ENCODE results near the gene ATG7.

Gene ATG7

DNA sequence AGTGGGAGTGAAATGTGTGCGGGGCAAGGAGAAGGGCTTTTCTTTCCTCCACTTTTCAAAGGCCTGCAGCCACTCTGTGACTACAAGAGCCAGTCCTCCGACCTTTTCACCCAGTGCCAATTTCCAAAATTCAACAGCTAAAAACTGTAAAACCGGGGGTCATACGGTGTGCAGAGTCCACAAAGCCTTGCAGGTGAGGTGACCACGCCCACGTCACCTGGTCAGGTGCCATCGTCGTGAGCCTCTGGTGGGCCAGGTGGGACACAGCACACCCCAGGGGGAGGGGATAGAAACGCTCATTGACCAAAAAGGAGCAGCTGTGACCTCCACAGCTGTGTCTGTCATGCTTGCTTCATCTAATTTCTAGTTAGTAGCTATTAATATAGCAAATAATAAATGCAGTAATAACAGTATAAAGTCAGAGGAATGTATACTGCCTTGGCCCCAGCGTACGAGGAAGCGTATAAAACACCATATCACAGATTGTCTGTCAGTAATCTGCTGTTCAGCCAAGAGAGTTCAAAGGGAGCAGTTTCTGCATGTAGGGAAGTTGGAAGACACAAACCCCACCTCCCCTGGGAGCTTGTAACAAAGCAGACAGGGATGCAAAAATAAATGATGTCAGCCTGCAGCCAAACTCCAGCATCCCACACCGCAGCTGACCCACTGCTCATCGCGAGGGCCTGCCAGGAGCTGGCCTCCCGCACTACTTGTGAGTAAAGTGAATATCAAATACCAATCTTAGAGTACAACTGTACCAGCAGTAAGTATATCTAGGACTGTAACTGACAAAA is 284.9 kb downstream of the ATG7 start:
- Histone ChIP-seq H3K4me3 (ENCODE audit: low read depth, low read length) (no peak overlapping the region), H3K4me1 (ENCODE audit: control insufficient read depth, insufficient read depth, low read length) (peaks cover 5% of the 10 kb centered on the region; the same call in 1 of the 2 replicates), H3K9me3 (ENCODE audit: control insufficient read depth, insufficient read depth, low read depth, low read length) (no peaks in the 10 kb centered on the region), H3K36me3 (ENCODE audit: control insufficient read depth in 2 of 2, insufficient read depth in 1 of 2, low read length in 2 of 2) (peaks cover 0 to 37% of the 10 kb centered on the region in 2 experiments; a peak in 1 of 3 replicates), H3K27ac (ENCODE audit: extremely low read depth, low read depth, low read length) (no peak overlapping the region; the same call in 1 of the 2 replicates)
- POLR2A ChIA-PET = no interaction called here
- CTCF ChIA-PET = interaction anchor here (0.6 to 1.2 kb wide), 6 partner anchors 18 to 576 kb away, joined by 3 to 6 read pairs (median 4); no protein-coding TSS in a partner anchor
- TF ChIP-seq, protein P1, sequence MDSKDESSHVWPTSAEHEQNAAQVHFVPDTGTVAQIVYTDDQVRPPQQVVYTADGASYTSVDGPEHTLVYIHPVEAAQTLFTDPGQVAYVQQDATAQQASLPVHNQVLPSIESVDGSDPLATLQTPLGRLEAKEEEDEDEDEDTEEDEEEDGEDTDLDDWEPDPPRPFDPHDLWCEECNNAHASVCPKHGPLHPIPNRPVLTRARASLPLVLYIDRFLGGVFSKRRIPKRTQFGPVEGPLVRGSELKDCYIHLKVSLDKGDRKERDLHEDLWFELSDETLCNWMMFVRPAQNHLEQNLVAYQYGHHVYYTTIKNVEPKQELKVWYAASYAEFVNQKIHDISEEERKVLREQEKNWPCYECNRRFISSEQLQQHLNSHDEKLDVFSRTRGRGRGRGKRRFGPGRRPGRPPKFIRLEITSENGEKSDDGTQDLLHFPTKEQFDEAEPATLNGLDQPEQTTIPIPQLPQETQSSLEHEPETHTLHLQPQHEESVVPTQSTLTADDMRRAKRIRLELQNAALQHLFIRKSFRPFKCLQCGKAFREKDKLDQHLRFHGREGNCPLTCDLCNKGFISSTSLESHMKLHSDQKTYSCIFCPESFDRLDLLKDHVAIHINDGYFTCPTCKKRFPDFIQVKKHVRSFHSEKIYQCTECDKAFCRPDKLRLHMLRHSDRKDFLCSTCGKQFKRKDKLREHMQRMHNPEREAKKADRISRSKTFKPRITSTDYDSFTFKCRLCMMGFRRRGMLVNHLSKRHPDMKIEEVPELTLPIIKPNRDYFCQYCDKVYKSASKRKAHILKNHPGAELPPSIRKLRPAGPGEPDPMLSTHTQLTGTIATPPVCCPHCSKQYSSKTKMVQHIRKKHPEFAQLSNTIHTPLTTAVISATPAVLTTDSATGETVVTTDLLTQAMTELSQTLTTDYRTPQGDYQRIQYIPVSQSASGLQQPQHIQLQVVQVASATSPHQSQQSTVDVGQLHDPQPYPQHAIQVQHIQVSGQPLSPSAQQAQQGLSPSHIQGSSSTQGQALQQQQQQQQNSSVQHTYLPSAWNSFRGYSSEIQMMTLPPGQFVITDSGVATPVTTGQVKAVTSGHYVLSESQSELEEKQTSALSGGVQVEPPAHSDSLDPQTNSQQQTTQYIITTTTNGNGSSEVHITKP (tag by site-specific recombination; IDR thresholded peaks at IDR 0.05) = peak; percentile 39; the same call in 1 of the 2 replicates
- no peak for TF ChIP-seq SP7 (tag by site-specific recombination; IDR thresholded peaks at IDR 0.05)
- TF ChIP-seq, protein P2, sequence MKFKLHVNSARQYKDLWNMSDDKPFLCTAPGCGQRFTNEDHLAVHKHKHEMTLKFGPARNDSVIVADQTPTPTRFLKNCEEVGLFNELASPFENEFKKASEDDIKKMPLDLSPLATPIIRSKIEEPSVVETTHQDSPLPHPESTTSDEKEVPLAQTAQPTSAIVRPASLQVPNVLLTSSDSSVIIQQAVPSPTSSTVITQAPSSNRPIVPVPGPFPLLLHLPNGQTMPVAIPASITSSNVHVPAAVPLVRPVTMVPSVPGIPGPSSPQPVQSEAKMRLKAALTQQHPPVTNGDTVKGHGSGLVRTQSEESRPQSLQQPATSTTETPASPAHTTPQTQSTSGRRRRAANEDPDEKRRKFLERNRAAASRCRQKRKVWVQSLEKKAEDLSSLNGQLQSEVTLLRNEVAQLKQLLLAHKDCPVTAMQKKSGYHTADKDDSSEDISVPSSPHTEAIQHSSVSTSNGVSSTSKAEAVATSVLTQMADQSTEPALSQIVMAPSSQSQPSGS (tag by site-specific recombination; IDR thresholded peaks at IDR 0.05; ENCODE audit: low read depth) = peak; percentile 39; the same call in 1 of the 2 replicates
- TF ChIP-seq ZNF366 (tag by site-specific recombination; conservative IDR thresholded peaks at IDR 0.05) = peak; percentile 36
- TF ChIP-seq ZBTB48 (tag by site-specific recombination; IDR thresholded peaks at IDR 0.05) = 0 out of 2 replicates have a peak, but pooled peaks have one; percentile 18
- peak; percentile 76 for TF ChIP-seq ZEB2 (tag by site-specific recombination; IDR thresholded peaks at IDR 0.05)
- TF ChIP-seq, protein P3, sequence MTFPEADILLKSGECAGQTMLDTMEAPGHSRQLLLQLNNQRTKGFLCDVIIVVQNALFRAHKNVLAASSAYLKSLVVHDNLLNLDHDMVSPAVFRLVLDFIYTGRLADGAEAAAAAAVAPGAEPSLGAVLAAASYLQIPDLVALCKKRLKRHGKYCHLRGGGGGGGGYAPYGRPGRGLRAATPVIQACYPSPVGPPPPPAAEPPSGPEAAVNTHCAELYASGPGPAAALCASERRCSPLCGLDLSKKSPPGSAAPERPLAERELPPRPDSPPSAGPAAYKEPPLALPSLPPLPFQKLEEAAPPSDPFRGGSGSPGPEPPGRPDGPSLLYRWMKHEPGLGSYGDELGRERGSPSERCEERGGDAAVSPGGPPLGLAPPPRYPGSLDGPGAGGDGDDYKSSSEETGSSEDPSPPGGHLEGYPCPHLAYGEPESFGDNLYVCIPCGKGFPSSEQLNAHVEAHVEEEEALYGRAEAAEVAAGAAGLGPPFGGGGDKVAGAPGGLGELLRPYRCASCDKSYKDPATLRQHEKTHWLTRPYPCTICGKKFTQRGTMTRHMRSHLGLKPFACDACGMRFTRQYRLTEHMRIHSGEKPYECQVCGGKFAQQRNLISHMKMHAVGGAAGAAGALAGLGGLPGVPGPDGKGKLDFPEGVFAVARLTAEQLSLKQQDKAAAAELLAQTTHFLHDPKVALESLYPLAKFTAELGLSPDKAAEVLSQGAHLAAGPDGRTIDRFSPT (tag by site-specific recombination; IDR thresholded peaks at IDR 0.05) = no peak
- no peak for TF ChIP-seq BCL11B (tag by site-specific recombination; IDR thresholded peaks at IDR 0.05; ENCODE audit: low read depth)
- TF ChIP-seq ZNF416 (tag by site-specific recombination; IDR thresholded peaks at IDR 0.05) = no peak
- TF ChIP-seq ZNF266 (tag by site-specific recombination; IDR thresholded peaks at IDR 0.05; ENCODE audit: low read depth) = no peak
- 0 out of 2 replicates have a peak, but pooled peaks have one; percentile 25 for TF ChIP-seq ZNF843 (tag by site-specific recombination; IDR thresholded peaks at IDR 0.05)
- peak; percentile 23; the same call in 1 of the 2 replicates for TF ChIP-seq ZBTB17 (tag by site-specific recombination; IDR thresholded peaks at IDR 0.05)
- TF ChIP-seq OSR2 (tag by site-specific recombination; IDR thresholded peaks at IDR 0.05) = peak; percentile 54
- TF ChIP-seq ZNF600 (tag by site-specific recombination; IDR thresholded peaks at IDR 0.05) = peak; percentile 66
- TF ChIP-seq, protein P4, sequence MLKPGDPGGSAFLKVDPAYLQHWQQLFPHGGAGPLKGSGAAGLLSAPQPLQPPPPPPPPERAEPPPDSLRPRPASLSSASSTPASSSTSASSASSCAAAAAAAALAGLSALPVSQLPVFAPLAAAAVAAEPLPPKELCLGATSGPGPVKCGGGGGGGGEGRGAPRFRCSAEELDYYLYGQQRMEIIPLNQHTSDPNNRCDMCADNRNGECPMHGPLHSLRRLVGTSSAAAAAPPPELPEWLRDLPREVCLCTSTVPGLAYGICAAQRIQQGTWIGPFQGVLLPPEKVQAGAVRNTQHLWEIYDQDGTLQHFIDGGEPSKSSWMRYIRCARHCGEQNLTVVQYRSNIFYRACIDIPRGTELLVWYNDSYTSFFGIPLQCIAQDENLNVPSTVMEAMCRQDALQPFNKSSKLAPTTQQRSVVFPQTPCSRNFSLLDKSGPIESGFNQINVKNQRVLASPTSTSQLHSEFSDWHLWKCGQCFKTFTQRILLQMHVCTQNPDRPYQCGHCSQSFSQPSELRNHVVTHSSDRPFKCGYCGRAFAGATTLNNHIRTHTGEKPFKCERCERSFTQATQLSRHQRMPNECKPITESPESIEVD (tag by site-specific recombination; IDR thresholded peaks at IDR 0.05) = no peak
- TF ChIP-seq ZNF175 (tag by site-specific recombination; IDR thresholded peaks at IDR 0.05) = no peak
- TF ChIP-seq ZIC2 (tag by site-specific recombination; IDR thresholded peaks at IDR 0.05) = peak; percentile 23; the same call in 1 of the 2 replicates
- TF ChIP-seq, protein P5, sequence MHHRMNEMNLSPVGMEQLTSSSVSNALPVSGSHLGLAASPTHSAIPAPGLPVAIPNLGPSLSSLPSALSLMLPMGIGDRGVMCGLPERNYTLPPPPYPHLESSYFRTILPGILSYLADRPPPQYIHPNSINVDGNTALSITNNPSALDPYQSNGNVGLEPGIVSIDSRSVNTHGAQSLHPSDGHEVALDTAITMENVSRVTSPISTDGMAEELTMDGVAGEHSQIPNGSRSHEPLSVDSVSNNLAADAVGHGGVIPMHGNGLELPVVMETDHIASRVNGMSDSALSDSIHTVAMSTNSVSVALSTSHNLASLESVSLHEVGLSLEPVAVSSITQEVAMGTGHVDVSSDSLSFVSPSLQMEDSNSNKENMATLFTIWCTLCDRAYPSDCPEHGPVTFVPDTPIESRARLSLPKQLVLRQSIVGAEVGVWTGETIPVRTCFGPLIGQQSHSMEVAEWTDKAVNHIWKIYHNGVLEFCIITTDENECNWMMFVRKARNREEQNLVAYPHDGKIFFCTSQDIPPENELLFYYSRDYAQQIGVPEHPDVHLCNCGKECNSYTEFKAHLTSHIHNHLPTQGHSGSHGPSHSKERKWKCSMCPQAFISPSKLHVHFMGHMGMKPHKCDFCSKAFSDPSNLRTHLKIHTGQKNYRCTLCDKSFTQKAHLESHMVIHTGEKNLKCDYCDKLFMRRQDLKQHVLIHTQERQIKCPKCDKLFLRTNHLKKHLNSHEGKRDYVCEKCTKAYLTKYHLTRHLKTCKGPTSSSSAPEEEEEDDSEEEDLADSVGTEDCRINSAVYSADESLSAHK (tag by site-specific recombination; IDR thresholded peaks at IDR 0.05) = 0 out of 2 replicates have a peak, but pooled peaks have one; percentile 15
- peak; percentile 78 for TF ChIP-seq GLIS1 (tag by site-specific recombination; IDR thresholded peaks at IDR 0.05)
- 0 out of 2 replicates have a peak, but pooled peaks have one; percentile 42 for TF ChIP-seq ZNF561 (tag by site-specific recombination; IDR thresholded peaks at IDR 0.05; ENCODE audit: borderline replicate concordance)
- TF ChIP-seq, protein P6, sequence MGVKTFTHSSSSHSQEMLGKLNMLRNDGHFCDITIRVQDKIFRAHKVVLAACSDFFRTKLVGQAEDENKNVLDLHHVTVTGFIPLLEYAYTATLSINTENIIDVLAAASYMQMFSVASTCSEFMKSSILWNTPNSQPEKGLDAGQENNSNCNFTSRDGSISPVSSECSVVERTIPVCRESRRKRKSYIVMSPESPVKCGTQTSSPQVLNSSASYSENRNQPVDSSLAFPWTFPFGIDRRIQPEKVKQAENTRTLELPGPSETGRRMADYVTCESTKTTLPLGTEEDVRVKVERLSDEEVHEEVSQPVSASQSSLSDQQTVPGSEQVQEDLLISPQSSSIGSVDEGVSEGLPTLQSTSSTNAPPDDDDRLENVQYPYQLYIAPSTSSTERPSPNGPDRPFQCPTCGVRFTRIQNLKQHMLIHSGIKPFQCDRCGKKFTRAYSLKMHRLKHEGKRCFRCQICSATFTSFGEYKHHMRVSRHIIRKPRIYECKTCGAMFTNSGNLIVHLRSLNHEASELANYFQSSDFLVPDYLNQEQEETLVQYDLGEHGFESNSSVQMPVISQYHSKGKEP (tag by site-specific recombination; IDR thresholded peaks at IDR 0.05) = peak; percentile 77
- peak; percentile 26; the same call in 1 of the 2 replicates for TF ChIP-seq FEZF1 (tag by site-specific recombination; IDR thresholded peaks at IDR 0.05)
- TF ChIP-seq ZNF629 (tag by site-specific recombination; IDR thresholded peaks at IDR 0.05) = peak; percentile 52
